Lung (tissue), 12 donors: ENCODE measurements around the gene C5. TPM values are rescaled to one million over a fixed set of nuclear protein-coding genes. Genes with fewer than 3 reads are reported as not detected.

Source experiments
- ATAC-seq: fragments of 200-7000 bp; cut with Tn5 transposase; one replicate; pipeline ENCODE4 v1.9.1; 2020; ENCODE audit warnings: moderate number of reproducible peaks; ENCODE audit not compliant: insufficient read depth, low FRiP score
- DNase-seq, 3 donors: peaks; one replicate each; pipeline ENCODE4 v3.0.0-alpha.2; 2013 to 2017
- H3K27ac ChIP-seq, 2 donors: one replicate each; pipeline ENCODE4 v1.5.1; 2013; ENCODE audit warnings: mild to moderate bottlenecking in 2 of 2, moderate library complexity in 2 of 2, control low read depth in 1 of 2, inconsistent platforms in 1 of 2, low read depth in 1 of 2, low read length in 1 of 2
- H3K27me3 ChIP-seq, 3 donors: one replicate each; pipeline ENCODE4 v1.5.1; 2013; ENCODE audit warnings: low read length in 2 of 3; ENCODE audit not compliant: control insufficient read depth in 3 of 3, insufficient read depth in 3 of 3
- H3K36me3 ChIP-seq, 4 donors: one replicate each; pipeline ENCODE4 v1.5.1; 2013; ENCODE audit warnings: low read length in 4 of 4, mild to moderate bottlenecking in 1 of 4, moderate library complexity in 1 of 4; ENCODE audit not compliant: control insufficient read depth in 4 of 4, insufficient read depth in 4 of 4
- H3K4me1 ChIP-seq, 5 donors: one replicate each; pipeline ENCODE4 v1.5.1; 2013; ENCODE audit warnings: low read length in 5 of 5, mild to moderate bottlenecking in 2 of 5, moderate library complexity in 1 of 5; ENCODE audit not compliant: control insufficient read depth in 5 of 5, insufficient read depth in 5 of 5
- H3K4me3 ChIP-seq: one replicate; pipeline ENCODE4 v1.5.1; 2013; ENCODE audit warnings: mild to moderate bottlenecking, control low read depth, moderate library complexity
- H3K9ac ChIP-seq, 2 donors: one replicate each; pipeline ENCODE4 v1.5.1; 2013; ENCODE audit warnings: low read length in 2 of 2, control low read depth in 1 of 2; ENCODE audit not compliant: insufficient read depth in 1 of 2
- H3K9me3 ChIP-seq, 4 donors: one replicate each; pipeline ENCODE4 v1.5.1; 2013; ENCODE audit warnings: low read length in 3 of 4, mild to moderate bottlenecking in 1 of 4, moderate library complexity in 1 of 4; ENCODE audit not compliant: control insufficient read depth in 4 of 4, insufficient read depth in 3 of 4
- WGBS, 2 donors: extraction: QIAGEN DNeasy Blood & Tissue Kit; methylation state at CpG; one replicate each; pipeline ENCODE4 v1.1.7; 2013; 5-methylcytosine and 5-hydroxymethylcytosine counted together
- polyA plus RNA-seq, 2 donors: library from polyadenylated mRNA; stranded (reverse); fragments of 200-250 nt; gene quantifications; one replicate each; pipeline ENCODE4 v1.2.1, GENCODE V29; 2013
- total RNA-seq, 2 donors: library from RNA; depleted of rRNA in 1 of 2; stranded (reverse); fragments of >200 nt in 1 of 2; gene quantifications; one replicate each; pipeline ENCODE4 v1.2.1, GENCODE V29; 2014 to 2021
- TF ChIP-seq, protein P1 (sequence below): IDR thresholded peaks from 2 replicates; pipeline ENCODE4 v1.5.1; 2012; ENCODE audit warnings: mild to moderate bottlenecking; ENCODE audit errors: control extremely low read depth, extremely low read depth
- donor health status: control.
- donor health status: control.
- donor health status: Bipolar disorder and iron deficiency.
- donor health status: healthy.
- donor health status: DM: yes; HTN: yes; CAD: no.

Gene C5
- total and polyA plus RNA-seq, 4 donors: 9.5 to 53.2 (median 13.1) TPM

DNA sequence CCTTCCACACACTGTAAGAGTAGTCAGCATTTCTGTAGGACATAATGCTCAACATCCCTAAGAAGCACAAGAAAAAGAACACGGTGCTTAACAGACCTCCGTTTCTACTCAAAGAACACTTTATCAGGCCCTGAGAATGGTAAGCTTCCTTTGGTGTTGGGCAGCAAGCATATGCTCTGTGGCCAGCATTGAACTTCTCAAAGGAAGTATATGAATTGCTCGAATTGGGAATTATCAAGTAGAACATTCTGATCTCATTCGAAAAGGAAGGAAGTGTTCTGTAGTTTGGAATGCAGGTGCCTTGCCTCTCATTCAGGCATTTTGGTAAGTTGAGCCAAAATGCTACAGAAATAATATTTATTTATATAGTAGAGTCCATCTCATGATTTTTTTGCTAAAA lies 61.0 kb downstream of the C5 start:
- no peak for ATAC-seq
- peaks cover 0 to 5% (median 0%) of the 10 kb centered on the region in 5 donors for H3K4me1 ChIP-seq
- H3K9me3 ChIP-seq: no peaks in the 10 kb centered on the region
- H3K27me3 ChIP-seq: no peaks in the 10 kb centered on the region
- 86 to 87% methylated on average over 4 of the region's 4 CpGs for WGBS, 2 donors
- no peak overlapping the region for H3K9ac ChIP-seq
- TF ChIP-seq, protein P1, sequence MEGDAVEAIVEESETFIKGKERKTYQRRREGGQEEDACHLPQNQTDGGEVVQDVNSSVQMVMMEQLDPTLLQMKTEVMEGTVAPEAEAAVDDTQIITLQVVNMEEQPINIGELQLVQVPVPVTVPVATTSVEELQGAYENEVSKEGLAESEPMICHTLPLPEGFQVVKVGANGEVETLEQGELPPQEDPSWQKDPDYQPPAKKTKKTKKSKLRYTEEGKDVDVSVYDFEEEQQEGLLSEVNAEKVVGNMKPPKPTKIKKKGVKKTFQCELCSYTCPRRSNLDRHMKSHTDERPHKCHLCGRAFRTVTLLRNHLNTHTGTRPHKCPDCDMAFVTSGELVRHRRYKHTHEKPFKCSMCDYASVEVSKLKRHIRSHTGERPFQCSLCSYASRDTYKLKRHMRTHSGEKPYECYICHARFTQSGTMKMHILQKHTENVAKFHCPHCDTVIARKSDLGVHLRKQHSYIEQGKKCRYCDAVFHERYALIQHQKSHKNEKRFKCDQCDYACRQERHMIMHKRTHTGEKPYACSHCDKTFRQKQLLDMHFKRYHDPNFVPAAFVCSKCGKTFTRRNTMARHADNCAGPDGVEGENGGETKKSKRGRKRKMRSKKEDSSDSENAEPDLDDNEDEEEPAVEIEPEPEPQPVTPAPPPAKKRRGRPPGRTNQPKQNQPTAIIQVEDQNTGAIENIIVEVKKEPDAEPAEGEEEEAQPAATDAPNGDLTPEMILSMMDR: no peak
- H3K27ac ChIP-seq: no peak overlapping the region
- H3K4me3 ChIP-seq: no peak overlapping the region
- no peak for DNase-seq
- H3K36me3 ChIP-seq: peaks cover 0 to 2% (median under 1%) of the 10 kb centered on the region in 4 donors

DNA sequence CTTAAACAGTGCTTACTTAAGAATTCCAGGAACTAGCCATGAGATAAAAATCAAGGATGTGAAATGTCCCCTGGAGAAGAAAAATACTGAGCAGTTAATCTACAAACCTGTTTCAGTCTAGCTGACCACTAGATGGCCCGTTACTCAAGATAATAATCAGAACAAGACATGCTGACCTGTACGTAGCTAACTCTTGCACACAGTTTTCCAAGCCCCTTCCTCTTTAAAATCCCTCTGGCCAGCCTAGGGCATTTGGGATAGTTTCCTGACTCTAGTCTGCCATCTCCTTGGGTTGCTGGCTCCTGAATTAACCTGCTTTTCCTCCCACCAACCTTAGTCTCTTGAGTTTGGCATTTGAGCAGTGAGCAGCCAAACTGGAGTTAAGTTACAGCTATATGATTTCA lies 64.3 kb downstream of the C5 start:
- Histone ChIP-seq H3K36me3 (peaks cover 0 to 2% (median under 1%) of the 10 kb centered on the region in 4 donors), H3K27me3 (no peaks in the 10 kb centered on the region), H3K4me3 (no peak overlapping the region), H3K4me1 (peaks cover 0 to 17% (median 0%) of the 10 kb centered on the region in 5 donors), H3K9ac (no peak overlapping the region), H3K9me3 (no peaks in the 10 kb centered on the region), H3K27ac (no peak overlapping the region)
- DNase-seq (peak in 2 of 3 donors; percentile 61 to 71), ATAC-seq (no peak)
- TF ChIP-seq, protein P1: peak; percentile 31
- 10 to 27% methylated on average over 2 of the region's 2 CpGs for WGBS, 2 donors

DNA sequence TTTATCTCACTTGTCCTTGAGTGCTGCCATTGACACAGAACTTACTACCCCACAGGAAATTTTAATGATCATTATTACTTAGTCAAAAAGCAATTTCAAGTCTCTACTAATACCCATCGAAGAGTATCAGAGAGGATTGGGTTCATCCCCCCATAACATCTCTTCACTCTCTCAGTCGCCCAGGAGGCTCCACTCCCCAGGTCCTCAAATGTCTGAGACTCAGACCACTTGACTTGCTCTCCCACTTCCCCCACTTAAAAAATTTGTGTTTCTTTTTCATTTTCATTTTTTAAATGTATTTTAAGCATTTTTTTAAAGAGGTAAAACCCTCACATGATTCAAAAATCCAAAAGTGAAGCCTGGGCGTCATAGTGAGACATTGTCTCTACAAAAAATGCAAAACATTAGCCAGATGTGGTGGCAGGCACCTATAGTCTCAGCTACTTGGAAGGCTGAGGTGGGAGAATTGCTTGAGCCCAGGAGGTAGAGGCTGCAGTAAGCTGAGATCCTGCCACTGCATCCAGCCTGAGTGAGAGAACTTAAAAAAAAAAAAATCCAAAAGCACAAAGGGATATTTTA lies 66.7 kb downstream of the C5 start:
- Histone ChIP-seq H3K27me3 (no peaks in the 10 kb centered on the region), H3K9ac (no peak overlapping the region), H3K27ac (no peak overlapping the region), H3K4me3 (no peak overlapping the region), H3K9me3 (no peaks in the 10 kb centered on the region), H3K36me3 (peaks cover 0 to 3% (median 1%) of the 10 kb centered on the region in 4 donors), H3K4me1 (peaks cover 0 to 17% (median 0%) of the 10 kb centered on the region in 5 donors)
- ATAC-seq (no peak), DNase-seq (no peak)
- TF ChIP-seq, protein P1: no peak
- 81 to 89% methylated on average over 3 of the region's 3 CpGs for WGBS, 2 donors

DNA sequence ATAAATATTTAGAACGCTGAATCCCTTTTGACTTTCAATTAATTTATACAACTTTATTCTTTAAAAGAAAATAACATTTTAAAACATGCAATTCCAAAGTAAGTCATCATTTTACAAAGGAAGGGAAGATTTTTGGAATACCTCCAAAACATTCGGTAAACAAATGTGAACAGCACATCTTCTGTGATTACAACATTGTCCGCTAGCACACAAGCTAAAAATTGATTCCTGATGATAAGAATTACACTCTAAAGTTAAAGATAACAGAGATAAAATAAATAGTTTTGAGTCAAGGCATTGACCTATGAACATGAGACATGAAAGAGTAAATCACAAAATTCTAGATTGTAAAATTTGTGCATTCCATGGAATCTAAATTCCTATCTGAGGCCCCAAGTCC lies 67.2 kb downstream of the C5 start:
- peaks cover 0 to 17% (median 0%) of the 10 kb centered on the region in 5 donors for H3K4me1 ChIP-seq
- DNase-seq (peak in 2 of 3 donors; percentile 37 to 62), ATAC-seq (no peak)
- TF ChIP-seq, protein P1: no peak
- no peak overlapping the region for H3K9ac ChIP-seq
- H3K4me3 ChIP-seq: no peak overlapping the region
- H3K36me3 ChIP-seq: peaks cover 0 to 3% (median 1%) of the 10 kb centered on the region in 4 donors
- no peaks in the 10 kb centered on the region for H3K27me3 ChIP-seq
- 56 to 66% methylated on average over 3 of the region's 3 CpGs for WGBS, 2 donors
- H3K9me3 ChIP-seq: no peaks in the 10 kb centered on the region
- H3K27ac ChIP-seq: no peak overlapping the region
